ENCODE measurements around the gene LY6G6F. TPM values are rescaled to one million over a fixed set of nuclear protein-coding genes. Genes with fewer than 3 reads are reported as not detected.

LY6G6F gene
- total and polyA plus RNA-seq, 9 donors, result not detected

- Histone ChIP-seq H3K36me3 (no peaks in the 10 kb centered on the region), H3K4me1 (ENCODE audit: insufficient read depth) (no peaks in the 10 kb centered on the region), H3K9me3 (no peaks in the 10 kb centered on the region), H3K4me3 (no peak overlapping the region), H3K27ac (no peak overlapping the region), H3K27me3 (no peaks in the 10 kb centered on the region)
- WGBS, 3 donors, result 48 to 50% (median 49%) methylated on average over 5 of the region's 5 CpGs
- TF ChIP-seq POLR2A (IDR thresholded peaks at IDR 0.05), result no peak
- no peak for TF ChIP-seq CTCF (IDR thresholded peaks at IDR 0.05)
- TF ChIP-seq EP300 (IDR thresholded peaks at IDR 0.05), result no peak
- intact Hi-C loops (cut with DNase I), result no loop called here
- no peak for DNase-seq
These were observed 4.0 kb downstream of the LY6G6F start for GRCh38 chr6:31710523-31711219.

GRCh38 chr6:31711233-31711632, 4.6 kb downstream of the LY6G6F start:
- H3K27me3 ChIP-seq, result no peaks in the 10 kb centered on the region
- no peaks in the 10 kb centered on the region for H3K4me1 ChIP-seq (ENCODE audit: insufficient read depth)
- TF ChIP-seq EP300 (IDR thresholded peaks at IDR 0.05) (no peak), POLR2A (IDR thresholded peaks at IDR 0.05) (no peak), CTCF (IDR thresholded peaks at IDR 0.05) (no peak)
- 55 to 66% (median 55%) methylated on average over 8 of the region's 8 CpGs for WGBS, 3 donors
- no peak overlapping the region for H3K4me3 ChIP-seq
- no peak for DNase-seq
- H3K9me3 ChIP-seq, result no peaks in the 10 kb centered on the region
- no peaks in the 10 kb centered on the region for H3K36me3 ChIP-seq
- no peak overlapping the region for H3K27ac ChIP-seq
- intact Hi-C loops (cut with DNase I), result no loop called here

GRCh38 chr6:31712296-31712695, 5.6 kb downstream of the LY6G6F start:
- H3K27me3 ChIP-seq, result no peaks in the 10 kb centered on the region
- H3K9me3 ChIP-seq, result no peaks in the 10 kb centered on the region
- no peak for TF ChIP-seq CTCF (IDR thresholded peaks at IDR 0.05)
- TF ChIP-seq EP300 (IDR thresholded peaks at IDR 0.05), result no peak
- no peak for TF ChIP-seq POLR2A (IDR thresholded peaks at IDR 0.05)
- no peaks in the 10 kb centered on the region for H3K4me1 ChIP-seq (ENCODE audit: insufficient read depth)
- intact Hi-C loops (cut with DNase I), result no loop called here
- WGBS, 3 donors, result 81 to 86% (median 86%) methylated on average over 8 of the region's 8 CpGs
- no peak overlapping the region for H3K4me3 ChIP-seq
- no peak for DNase-seq
- no peak overlapping the region for H3K27ac ChIP-seq
- no peaks in the 10 kb centered on the region for H3K36me3 ChIP-seq

GRCh38 chr6:31713465-31713864, 6.8 kb downstream of the LY6G6F start:
- intact Hi-C loops (cut with DNase I), result no loop called here
- 64 to 72% (median 64%) methylated on average over 4 of the region's 4 CpGs for WGBS, 3 donors
- no peak for DNase-seq
- no peak overlapping the region for H3K27ac ChIP-seq
- no peaks in the 10 kb centered on the region for H3K9me3 ChIP-seq
- no peaks in the 10 kb centered on the region for H3K27me3 ChIP-seq
- no peak overlapping the region for H3K4me3 ChIP-seq
- H3K4me1 ChIP-seq (ENCODE audit: insufficient read depth), result no peaks in the 10 kb centered on the region
- H3K36me3 ChIP-seq, result no peaks in the 10 kb centered on the region
- no peak for TF ChIP-seq EP300 (IDR thresholded peaks at IDR 0.05)
- TF ChIP-seq CTCF (IDR thresholded peaks at IDR 0.05), result no peak
- no peak for TF ChIP-seq POLR2A (IDR thresholded peaks at IDR 0.05)

Data from ovary (tissue), 9 donors.